ENCODE data around the gene NUTM2A.
"Not testable (repeated sequence)": the region's sequence is repeated elsewhere in the genome, so short reads cannot be mapped to it uniquely, and the experiment has no call there.

NUTM2A gene

DNA sequence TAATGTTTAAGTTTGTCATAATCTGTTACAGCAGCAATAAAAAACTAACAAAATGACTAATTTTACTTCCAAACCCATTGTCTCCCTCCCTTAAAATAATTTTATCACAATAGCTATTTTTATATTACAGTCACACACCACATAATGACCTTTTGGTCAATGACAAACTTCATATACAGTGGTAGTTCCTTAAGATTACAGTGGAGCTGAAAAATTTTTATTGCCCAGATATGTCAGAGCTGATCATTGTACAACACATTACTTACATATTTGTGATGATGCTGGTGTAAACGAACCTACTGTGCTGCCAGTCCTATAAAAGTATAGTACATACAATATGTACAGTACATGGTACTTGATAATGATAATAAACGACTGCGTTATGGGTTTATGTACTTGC is 22.1 kb downstream of the NUTM2A start:
- DNase-seq (ENCODE audit: low spot score): not testable (repeated sequence)

DNA sequence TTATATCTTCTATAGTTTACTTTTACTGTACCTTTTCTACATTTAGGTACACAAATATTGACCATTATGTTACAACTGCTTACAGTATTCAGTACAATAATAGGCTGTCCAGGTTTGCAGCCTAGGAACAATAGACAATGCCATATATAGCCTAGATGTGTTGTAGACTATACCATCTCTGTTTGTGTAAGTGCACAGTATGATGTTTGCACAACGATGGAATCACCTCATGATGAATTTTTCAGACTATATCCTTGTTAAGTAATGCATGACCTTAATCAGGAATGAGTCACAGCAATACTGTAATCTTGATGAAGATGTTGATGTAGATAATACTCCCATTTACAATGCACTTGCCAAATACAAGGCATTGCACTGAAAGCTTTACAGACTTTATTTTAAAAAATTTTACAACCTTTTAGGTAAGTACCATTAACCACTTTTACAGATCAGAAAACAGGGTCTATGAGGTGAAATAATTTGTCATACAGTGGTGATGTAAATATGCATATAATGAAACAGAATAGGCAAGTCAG is 23.6 kb downstream of the NUTM2A start:
- DNase-seq (ENCODE audit: low spot score): not testable (repeated sequence)

DNA sequence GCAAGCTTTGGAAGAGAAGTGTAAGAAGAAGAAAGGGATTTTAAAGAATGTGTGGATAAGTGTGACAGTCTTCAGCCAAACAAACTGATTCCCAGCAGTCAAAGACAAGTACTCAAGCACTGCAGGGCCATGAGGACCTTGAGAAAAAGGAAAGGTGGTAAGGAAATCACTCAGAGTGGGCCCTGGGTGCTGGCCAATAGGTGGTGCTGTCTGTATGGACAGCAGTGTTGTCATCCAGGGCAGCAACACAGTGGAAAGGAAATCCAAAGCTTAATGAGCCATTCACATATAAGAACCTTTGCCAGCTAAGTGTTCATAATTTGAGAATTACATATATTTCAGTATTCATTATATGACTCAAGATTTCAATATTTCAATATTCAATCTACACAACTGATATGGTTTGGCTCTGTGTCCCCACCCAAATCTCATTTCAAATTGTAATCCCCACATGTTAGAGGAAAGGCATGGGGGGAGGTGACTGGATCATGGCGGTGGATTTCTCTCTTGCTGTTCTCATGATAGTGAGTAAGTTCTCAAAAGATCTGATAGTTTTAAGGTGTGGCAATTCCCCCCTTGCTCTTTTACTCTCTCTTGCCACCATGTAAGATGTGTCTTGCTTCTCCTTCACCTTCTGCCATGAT is 55.6 kb downstream of the NUTM2A start:
- DNase-seq (ENCODE audit: low spot score): not testable (repeated sequence)

All from hepatic stellate cell (primary cell).